WTC11 (cell line): ENCODE results near the gene MFSD11. TPM values are rescaled to one million over a fixed set of nuclear protein-coding genes. Genes with fewer than 3 reads are reported as not detected.

Experiments used
- ATAC-seq: fragments of 200-7000 bp; cut with Tn5 transposase; 2 replicates; pipeline ENCODE4 v1.10.0; 2021; ENCODE audit warnings: mild to moderate bottlenecking, moderate library complexity
- CTCF ChIA-PET: fragments of 300-600 bp; sonication (Branson Sonifier 250); formaldehyde crosslinking; loops from one replicate; lab custom pipeline; 2021; ENCODE audit warnings: antibody characterized with exemption; lab: Charles Lee
- POLR2A ChIA-PET: fragments of 350-600 bp; sonication (Branson Sonifier 250); formaldehyde crosslinking; loops from one replicate; lab custom pipeline; 2021; ENCODE audit warnings: antibody characterized with exemption; lab: Charles Lee
- DNase-seq: peaks from one replicate; pipeline ENCODE4 v3.0.0; 2021; ENCODE audit warnings: low spot score
- H3K27ac Mint-ChIP-seq: 2 replicates; pipeline ENCODE4 v1.8.0; 2021; ENCODE audit warnings: mixed read lengths
- H3K27me3 Mint-ChIP-seq: 2 replicates; pipeline ENCODE4 v1.8.0; 2021; ENCODE audit warnings: low read depth, mild to moderate bottlenecking, moderate library complexity, mixed read lengths
- H3K36me3 Mint-ChIP-seq: 2 replicates; pipeline ENCODE4 v1.8.0; 2021; ENCODE audit warnings: mixed read lengths
- H3K4me1 Mint-ChIP-seq: 2 replicates; pipeline ENCODE4 v1.8.0; 2022; ENCODE audit warnings: mixed read lengths
- H3K4me3 Mint-ChIP-seq: 2 replicates; pipeline ENCODE4 v1.8.0; 2021; ENCODE audit warnings: mild to moderate bottlenecking, moderate library complexity, mixed read lengths
- H3K9me3 Mint-ChIP-seq: 2 replicates; pipeline ENCODE4 v1.8.0; 2021; ENCODE audit warnings: mixed read lengths
- FOXJ3 ChIP-seq: sonication (generic); formaldehyde crosslinking; IDR thresholded peaks from 2 replicates; pipeline ENCODE4 v1.9.0; 2021; ENCODE audit warnings: missing genetic modification reagents, mild to moderate bottlenecking, borderline replicate concordance
- ZNF121 ChIP-seq: sonication (generic); formaldehyde crosslinking; IDR thresholded peaks from 2 replicates; pipeline ENCODE4 v1.8.0; 2023; ENCODE audit warnings: missing genetic modification reagents
- ZNF317 ChIP-seq: sonication (generic); formaldehyde crosslinking; IDR thresholded peaks from 2 replicates; pipeline ENCODE4 v1.8.1; 2023; ENCODE audit warnings: low read depth, mild to moderate bottlenecking, moderate library complexity, missing genetic modification reagents, borderline replicate concordance
- total RNA-seq: library from RNA; stranded (reverse); gene quantifications from 3 replicates; pipeline ENCODE4 v1.2.3, GENCODE V29; 2021
- TF ChIP-seq, protein P1 (sequence below): sonication (generic); formaldehyde crosslinking; IDR thresholded peaks from 2 replicates; pipeline ENCODE4 v1.8.1; 2023; ENCODE audit warnings: mild to moderate bottlenecking, moderate library complexity, missing genetic modification reagents
- TF ChIP-seq, protein P2 (sequence below): fragments of 250-450 bp; sonication (Bioruptor Pico); IDR thresholded peaks from 2 replicates; pipeline ENCODE4 v2.1.2; 2022; ENCODE audit warnings: mild to moderate bottlenecking, moderate library complexity
- TF ChIP-seq, protein P3 (sequence below): sonication (generic); formaldehyde crosslinking; IDR thresholded peaks from 2 replicates; pipeline ENCODE4 v1.8.1; 2022; ENCODE audit warnings: low read depth, mild to moderate bottlenecking, moderate library complexity, missing genetic modification reagents, borderline replicate concordance
- TF ChIP-seq, protein P4 (sequence below): sonication (generic); formaldehyde crosslinking; IDR thresholded peaks from 2 replicates; pipeline ENCODE4 v1.8.1; 2023; ENCODE audit warnings: mild to moderate bottlenecking, missing genetic modification reagents, borderline replicate concordance
- TF ChIP-seq, protein P5 (sequence below): sonication (generic); formaldehyde crosslinking; IDR thresholded peaks from 2 replicates; pipeline ENCODE4 v1.8.0; 2022; ENCODE audit warnings: mild to moderate bottlenecking, missing genetic modification reagents
- TF ChIP-seq, protein P6 (sequence below): sonication (generic); formaldehyde crosslinking; IDR thresholded peaks from 2 replicates; pipeline ENCODE4 v1.8.0; 2023; ENCODE audit warnings: missing genetic modification reagents, mild to moderate bottlenecking, borderline replicate concordance
- TF ChIP-seq, protein P7 (sequence below): sonication (generic); formaldehyde crosslinking; IDR thresholded peaks from 2 replicates; pipeline ENCODE4 v1.8.1; 2022; ENCODE audit warnings: mild to moderate bottlenecking, moderate library complexity, missing genetic modification reagents
- TF ChIP-seq, protein P8 (sequence below): sonication (generic); formaldehyde crosslinking; IDR thresholded peaks from 2 replicates; pipeline ENCODE4 v1.8.0; 2022; ENCODE audit warnings: mild to moderate bottlenecking, missing genetic modification reagents

Gene MFSD11
- total RNA-seq, 1 experiment from 2014 or later, result 16.6 TPM

DNA sequence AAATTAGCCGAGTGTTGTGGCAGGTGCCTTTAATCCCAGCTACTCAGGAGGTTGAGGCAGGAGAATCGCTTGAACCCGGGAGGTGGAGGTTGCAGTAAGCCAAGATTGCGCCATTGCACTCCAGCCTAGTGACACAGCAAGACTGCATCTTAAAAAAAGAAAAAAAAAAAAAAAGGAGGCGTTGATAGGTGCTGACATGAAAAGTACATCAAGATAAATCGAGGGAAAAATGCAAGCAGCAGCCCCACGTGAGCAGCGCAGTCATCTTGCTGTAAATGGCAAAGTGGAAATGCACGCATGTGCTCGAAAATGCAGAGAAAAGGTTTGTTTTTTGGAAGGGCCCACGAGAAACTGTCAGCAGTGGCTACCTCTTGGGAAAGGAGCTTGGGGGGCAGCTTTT, 48.1 kb upstream of the MFSD11 start (continued):
- TF ChIP-seq FOXJ3 (CRISPR knock-in tag), result no peak
- TF ChIP-seq, protein P1, sequence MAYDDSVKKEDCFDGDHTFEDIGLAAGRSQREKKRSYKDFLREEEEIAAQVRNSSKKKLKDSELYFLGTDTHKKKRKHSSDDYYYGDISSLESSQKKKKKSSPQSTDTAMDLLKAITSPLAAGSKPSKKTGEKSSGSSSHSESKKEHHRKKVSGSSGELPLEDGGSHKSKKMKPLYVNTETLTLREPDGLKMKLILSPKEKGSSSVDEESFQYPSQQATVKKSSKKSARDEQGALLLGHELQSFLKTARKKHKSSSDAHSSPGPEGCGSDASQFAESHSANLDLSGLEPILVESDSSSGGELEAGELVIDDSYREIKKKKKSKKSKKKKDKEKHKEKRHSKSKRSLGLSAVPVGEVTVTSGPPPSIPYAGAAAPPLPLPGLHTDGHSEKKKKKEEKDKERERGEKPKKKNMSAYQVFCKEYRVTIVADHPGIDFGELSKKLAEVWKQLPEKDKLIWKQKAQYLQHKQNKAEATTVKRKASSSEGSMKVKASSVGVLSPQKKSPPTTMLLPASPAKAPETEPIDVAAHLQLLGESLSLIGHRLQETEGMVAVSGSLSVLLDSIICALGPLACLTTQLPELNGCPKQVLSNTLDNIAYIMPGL (CRISPR knock-in tag), result no peak
- TF ChIP-seq, protein P2, sequence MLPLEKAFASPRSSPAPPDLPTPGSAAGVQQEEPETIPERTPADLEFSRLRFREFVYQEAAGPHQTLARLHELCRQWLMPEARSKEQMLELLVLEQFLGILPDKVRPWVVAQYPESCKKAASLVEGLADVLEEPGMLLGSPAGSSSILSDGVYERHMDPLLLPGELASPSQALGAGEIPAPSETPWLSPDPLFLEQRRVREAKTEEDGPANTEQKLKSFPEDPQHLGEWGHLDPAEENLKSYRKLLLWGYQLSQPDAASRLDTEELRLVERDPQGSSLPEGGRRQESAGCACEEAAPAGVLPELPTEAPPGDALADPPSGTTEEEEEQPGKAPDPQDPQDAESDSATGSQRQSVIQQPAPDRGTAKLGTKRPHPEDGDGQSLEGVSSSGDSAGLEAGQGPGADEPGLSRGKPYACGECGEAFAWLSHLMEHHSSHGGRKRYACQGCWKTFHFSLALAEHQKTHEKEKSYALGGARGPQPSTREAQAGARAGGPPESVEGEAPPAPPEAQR, result no peak

DNA sequence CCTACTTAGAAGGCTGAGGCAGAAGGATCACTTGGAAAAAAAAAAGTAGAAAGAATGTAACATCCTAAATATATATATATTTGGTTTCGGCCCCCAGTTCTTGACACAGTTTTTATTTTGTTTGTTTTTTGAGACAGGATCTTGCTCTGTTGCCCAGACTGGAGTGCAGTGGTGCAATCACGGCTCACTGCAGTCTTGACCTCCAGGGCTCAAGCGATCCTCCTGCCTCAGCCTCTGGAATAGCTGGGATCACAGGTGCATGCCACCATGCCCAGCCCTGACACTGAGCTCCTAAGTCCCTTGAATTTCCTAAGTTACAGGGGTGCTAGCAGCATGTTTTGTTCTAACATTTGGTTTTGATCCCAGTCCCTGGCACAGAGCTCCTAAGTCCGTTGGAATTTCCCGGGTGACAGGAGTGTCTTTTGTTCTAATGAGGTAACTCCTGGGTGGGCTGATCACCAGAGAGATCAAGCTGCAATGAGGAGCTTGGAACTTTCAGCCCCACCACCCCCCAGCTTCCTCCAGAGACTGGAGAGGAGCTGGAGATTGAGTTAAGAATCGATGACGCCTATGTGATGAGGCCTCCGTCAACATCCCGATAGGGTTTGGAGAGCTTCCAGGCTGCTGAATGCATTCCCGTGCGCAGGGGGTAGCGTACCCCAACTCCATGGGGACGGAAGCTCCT, 47.2 kb upstream of the MFSD11 start:
- ChIA-PET CTCF (interaction anchor here (0.9 to 3.5 kb wide), 5 partner anchors 9 to 232 kb away, joined by 3 to 19 read pairs (median 6); no protein-coding TSS in a partner anchor), POLR2A (interaction anchor here (1.5 kb wide), 1 partner anchor 21 kb away, joined by 4 read pairs; no protein-coding TSS in a partner anchor)
- ATAC-seq, result no peak
- TF ChIP-seq, protein P3, sequence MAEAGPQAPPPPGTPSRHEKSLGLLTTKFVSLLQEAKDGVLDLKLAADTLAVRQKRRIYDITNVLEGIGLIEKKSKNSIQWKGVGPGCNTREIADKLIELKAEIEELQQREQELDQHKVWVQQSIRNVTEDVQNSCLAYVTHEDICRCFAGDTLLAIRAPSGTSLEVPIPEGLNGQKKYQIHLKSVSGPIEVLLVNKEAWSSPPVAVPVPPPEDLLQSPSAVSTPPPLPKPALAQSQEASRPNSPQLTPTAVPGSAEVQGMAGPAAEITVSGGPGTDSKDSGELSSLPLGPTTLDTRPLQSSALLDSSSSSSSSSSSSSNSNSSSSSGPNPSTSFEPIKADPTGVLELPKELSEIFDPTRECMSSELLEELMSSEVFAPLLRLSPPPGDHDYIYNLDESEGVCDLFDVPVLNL (CRISPR knock-in tag), result no peak
- TF ChIP-seq, protein P4, sequence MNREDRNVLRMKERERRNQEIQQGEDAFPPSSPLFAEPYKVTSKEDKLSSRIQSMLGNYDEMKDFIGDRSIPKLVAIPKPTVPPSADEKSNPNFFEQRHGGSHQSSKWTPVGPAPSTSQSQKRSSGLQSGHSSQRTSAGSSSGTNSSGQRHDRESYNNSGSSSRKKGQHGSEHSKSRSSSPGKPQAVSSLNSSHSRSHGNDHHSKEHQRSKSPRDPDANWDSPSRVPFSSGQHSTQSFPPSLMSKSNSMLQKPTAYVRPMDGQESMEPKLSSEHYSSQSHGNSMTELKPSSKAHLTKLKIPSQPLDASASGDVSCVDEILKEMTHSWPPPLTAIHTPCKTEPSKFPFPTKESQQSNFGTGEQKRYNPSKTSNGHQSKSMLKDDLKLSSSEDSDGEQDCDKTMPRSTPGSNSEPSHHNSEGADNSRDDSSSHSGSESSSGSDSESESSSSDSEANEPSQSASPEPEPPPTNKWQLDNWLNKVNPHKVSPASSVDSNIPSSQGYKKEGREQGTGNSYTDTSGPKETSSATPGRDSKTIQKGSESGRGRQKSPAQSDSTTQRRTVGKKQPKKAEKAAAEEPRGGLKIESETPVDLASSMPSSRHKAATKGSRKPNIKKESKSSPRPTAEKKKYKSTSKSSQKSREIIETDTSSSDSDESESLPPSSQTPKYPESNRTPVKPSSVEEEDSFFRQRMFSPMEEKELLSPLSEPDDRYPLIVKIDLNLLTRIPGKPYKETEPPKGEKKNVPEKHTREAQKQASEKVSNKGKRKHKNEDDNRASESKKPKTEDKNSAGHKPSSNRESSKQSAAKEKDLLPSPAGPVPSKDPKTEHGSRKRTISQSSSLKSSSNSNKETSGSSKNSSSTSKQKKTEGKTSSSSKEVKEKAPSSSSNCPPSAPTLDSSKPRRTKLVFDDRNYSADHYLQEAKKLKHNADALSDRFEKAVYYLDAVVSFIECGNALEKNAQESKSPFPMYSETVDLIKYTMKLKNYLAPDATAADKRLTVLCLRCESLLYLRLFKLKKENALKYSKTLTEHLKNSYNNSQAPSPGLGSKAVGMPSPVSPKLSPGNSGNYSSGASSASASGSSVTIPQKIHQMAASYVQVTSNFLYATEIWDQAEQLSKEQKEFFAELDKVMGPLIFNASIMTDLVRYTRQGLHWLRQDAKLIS, result no peak
- TF ChIP-seq, protein P5, sequence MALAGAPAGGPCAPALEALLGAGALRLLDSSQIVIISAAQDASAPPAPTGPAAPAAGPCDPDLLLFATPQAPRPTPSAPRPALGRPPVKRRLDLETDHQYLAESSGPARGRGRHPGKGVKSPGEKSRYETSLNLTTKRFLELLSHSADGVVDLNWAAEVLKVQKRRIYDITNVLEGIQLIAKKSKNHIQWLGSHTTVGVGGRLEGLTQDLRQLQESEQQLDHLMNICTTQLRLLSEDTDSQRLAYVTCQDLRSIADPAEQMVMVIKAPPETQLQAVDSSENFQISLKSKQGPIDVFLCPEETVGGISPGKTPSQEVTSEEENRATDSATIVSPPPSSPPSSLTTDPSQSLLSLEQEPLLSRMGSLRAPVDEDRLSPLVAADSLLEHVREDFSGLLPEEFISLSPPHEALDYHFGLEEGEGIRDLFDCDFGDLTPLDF (CRISPR knock-in tag), result no peak
- TF ChIP-seq, protein P6, sequence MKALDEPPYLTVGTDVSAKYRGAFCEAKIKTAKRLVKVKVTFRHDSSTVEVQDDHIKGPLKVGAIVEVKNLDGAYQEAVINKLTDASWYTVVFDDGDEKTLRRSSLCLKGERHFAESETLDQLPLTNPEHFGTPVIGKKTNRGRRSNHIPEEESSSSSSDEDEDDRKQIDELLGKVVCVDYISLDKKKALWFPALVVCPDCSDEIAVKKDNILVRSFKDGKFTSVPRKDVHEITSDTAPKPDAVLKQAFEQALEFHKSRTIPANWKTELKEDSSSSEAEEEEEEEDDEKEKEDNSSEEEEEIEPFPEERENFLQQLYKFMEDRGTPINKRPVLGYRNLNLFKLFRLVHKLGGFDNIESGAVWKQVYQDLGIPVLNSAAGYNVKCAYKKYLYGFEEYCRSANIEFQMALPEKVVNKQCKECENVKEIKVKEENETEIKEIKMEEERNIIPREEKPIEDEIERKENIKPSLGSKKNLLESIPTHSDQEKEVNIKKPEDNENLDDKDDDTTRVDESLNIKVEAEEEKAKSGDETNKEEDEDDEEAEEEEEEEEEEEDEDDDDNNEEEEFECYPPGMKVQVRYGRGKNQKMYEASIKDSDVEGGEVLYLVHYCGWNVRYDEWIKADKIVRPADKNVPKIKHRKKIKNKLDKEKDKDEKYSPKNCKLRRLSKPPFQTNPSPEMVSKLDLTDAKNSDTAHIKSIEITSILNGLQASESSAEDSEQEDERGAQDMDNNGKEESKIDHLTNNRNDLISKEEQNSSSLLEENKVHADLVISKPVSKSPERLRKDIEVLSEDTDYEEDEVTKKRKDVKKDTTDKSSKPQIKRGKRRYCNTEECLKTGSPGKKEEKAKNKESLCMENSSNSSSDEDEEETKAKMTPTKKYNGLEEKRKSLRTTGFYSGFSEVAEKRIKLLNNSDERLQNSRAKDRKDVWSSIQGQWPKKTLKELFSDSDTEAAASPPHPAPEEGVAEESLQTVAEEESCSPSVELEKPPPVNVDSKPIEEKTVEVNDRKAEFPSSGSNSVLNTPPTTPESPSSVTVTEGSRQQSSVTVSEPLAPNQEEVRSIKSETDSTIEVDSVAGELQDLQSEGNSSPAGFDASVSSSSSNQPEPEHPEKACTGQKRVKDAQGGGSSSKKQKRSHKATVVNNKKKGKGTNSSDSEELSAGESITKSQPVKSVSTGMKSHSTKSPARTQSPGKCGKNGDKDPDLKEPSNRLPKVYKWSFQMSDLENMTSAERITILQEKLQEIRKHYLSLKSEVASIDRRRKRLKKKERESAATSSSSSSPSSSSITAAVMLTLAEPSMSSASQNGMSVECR, result no peak
- no peak for TF ChIP-seq ZNF317 (CRISPR knock-in tag)
- 0 out of 2 replicates have a peak, but pooled peaks have one; percentile 36 for TF ChIP-seq ZNF121 (CRISPR knock-in tag)
- TF ChIP-seq, protein P7, sequence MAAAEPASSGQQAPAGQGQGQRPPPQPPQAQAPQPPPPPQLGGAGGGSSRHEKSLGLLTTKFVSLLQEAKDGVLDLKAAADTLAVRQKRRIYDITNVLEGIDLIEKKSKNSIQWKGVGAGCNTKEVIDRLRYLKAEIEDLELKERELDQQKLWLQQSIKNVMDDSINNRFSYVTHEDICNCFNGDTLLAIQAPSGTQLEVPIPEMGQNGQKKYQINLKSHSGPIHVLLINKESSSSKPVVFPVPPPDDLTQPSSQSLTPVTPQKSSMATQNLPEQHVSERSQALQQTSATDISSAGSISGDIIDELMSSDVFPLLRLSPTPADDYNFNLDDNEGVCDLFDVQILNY (CRISPR knock-in tag), result no peak
- TF ChIP-seq, protein P8, sequence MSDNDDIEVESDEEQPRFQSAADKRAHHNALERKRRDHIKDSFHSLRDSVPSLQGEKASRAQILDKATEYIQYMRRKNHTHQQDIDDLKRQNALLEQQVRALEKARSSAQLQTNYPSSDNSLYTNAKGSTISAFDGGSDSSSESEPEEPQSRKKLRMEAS, result no peak
- no peaks in the 10 kb centered on the region for H3K36me3 Mint-ChIP-seq
- no peaks in the 10 kb centered on the region for H3K27me3 Mint-ChIP-seq
- no peak for DNase-seq
- H3K27ac Mint-ChIP-seq, result no peak overlapping the region
- no peak overlapping the region for H3K4me3 Mint-ChIP-seq
- H3K4me1 Mint-ChIP-seq, result peaks cover 19% of the 10 kb centered on the region
- no peaks in the 10 kb centered on the region for H3K9me3 Mint-ChIP-seq
